Activated CD8-positive, alpha-beta memory T cell treated with anti-CD3 and anti-CD28 coated beads, Interleukin-2, amount 50 U/mL, for 24 hours (primary cell): ENCODE measurements around the gene TGFBR3L.

Source experiments
- DNase-seq: peaks from one replicate; pipeline ENCODE4 v3.0.0-alpha.2; 2020; ENCODE audit errors: extremely low read depth

Gene TGFBR3L

GRCh38 chr19:7904074-7905020, 10.3 kb upstream of the TGFBR3L start:
- no peak for DNase-seq

GRCh38 chr19:7905268-7905667, 9.4 kb upstream of the TGFBR3L start:
- no peak for DNase-seq

GRCh38 chr19:7905859-7906258, 8.8 kb upstream of the TGFBR3L start:
- DNase-seq = no peak

GRCh38 chr19:7907122-7907521, 7.5 kb upstream of the TGFBR3L start:
- DNase-seq = no peak

GRCh38 chr19:7907544-7907943, 7.1 kb upstream of the TGFBR3L start:
- no peak for DNase-seq

GRCh38 chr19:7908078-7908699, 6.4 kb upstream of the TGFBR3L start:
- no peak for DNase-seq

GRCh38 chr19:7908742-7909461, 5.7 kb upstream of the TGFBR3L start:
- no peak for DNase-seq

GRCh38 chr19:7909471-7910067, 5.1 kb upstream of the TGFBR3L start:
- DNase-seq = no peak

GRCh38 chr19:7910321-7911161, 4.1 kb upstream of the TGFBR3L start:
- no peak for DNase-seq

GRCh38 chr19:7911508-7912143, 3.0 kb upstream of the TGFBR3L start:
- DNase-seq = no peak

GRCh38 chr19:7912144-7912696, 2.4 kb upstream of the TGFBR3L start:
- DNase-seq = no peak

- no peak for DNase-seq
Measured at GRCh38 chr19:7912697-7913564, 1.7 kb upstream of the TGFBR3L start.

- DNase-seq = no peak
Measured at GRCh38 chr19:7913652-7914051, 978 bp upstream of the TGFBR3L start.

- no peak for DNase-seq
Measured at GRCh38 chr19:7914099-7914498, 531 bp upstream of the TGFBR3L start.

GRCh38 chr19:7915250-7916102, 846 bp downstream of the TGFBR3L start:
- no peak for DNase-seq

- no peak for DNase-seq
Measured at GRCh38 chr19:7916103-7916954, 1.7 kb downstream of the TGFBR3L start.

- DNase-seq = no peak
Measured at GRCh38 chr19:7916955-7917266, 2.3 kb downstream of the TGFBR3L start.
